PC-9 (cell line): ENCODE results near the gene SPACDR.

Experiments
- CTCF ChIP-seq: fragments of 200-600 bp; sonication (generic); conservative IDR thresholded peaks from 2 replicates; pipeline ENCODE4 v1.6.1; 2017; ENCODE audit warnings: mixed run types, antibody characterized with exemption, mild to moderate bottlenecking, moderate library complexity
- EZH2 ChIP-seq: fragments of 200-600 bp; sonication (generic); IDR thresholded peaks from 2 replicates; pipeline ENCODE4 v1.8.0; 2017; ENCODE audit warnings: antibody characterized with exemption, low read depth

GRCh38 chr7:100457033-100457432 lies 7.0 kb downstream of the SPACDR start:
- TF ChIP-seq CTCF (no peak), EZH2 (no peak)
